GM12872 (cell line): ENCODE results near the gene ZNF581.

Experiments
- TF ChIP-seq, protein P1 (sequence below): IDR thresholded peaks from 3 replicates; pipeline ENCODE4 v1.5.1; 2011; ENCODE audit warnings: low read depth, mild to moderate bottlenecking, low read length, moderate library complexity; ENCODE audit not compliant: insufficient read depth

Gene ZNF581

DNA sequence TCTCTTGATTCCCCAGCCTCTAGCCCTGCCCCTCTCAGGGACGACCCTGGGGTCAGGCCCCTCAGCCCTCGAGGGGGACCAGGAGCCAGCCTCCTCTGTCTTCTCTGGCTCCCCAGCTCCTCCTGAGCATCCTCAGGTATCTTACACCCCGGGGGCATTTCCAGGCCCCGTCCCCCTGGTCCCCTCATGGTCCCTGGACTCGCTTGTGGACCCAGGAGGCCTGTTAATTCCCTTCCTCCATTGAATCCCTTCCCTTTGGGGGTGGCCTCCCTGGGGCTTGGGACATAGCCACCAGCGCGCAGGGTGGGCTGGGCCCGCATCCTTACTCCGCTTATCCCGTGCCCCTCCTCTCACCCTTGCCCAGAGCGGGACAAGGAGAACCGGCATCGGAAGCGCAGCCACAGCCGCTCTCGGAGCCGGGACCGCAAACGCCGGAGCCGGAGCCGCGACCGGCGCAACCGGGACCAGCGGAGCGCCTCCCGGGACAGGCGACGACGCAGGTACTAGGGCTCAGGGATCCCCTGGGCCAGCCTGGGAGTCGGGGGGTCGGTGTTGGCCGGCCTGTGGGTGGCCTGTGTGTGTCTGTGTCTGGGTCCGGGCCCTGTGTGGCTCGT is 15.5 kb downstream of the ZNF581 start:
- TF ChIP-seq, protein P1, sequence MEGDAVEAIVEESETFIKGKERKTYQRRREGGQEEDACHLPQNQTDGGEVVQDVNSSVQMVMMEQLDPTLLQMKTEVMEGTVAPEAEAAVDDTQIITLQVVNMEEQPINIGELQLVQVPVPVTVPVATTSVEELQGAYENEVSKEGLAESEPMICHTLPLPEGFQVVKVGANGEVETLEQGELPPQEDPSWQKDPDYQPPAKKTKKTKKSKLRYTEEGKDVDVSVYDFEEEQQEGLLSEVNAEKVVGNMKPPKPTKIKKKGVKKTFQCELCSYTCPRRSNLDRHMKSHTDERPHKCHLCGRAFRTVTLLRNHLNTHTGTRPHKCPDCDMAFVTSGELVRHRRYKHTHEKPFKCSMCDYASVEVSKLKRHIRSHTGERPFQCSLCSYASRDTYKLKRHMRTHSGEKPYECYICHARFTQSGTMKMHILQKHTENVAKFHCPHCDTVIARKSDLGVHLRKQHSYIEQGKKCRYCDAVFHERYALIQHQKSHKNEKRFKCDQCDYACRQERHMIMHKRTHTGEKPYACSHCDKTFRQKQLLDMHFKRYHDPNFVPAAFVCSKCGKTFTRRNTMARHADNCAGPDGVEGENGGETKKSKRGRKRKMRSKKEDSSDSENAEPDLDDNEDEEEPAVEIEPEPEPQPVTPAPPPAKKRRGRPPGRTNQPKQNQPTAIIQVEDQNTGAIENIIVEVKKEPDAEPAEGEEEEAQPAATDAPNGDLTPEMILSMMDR: no peak

DNA sequence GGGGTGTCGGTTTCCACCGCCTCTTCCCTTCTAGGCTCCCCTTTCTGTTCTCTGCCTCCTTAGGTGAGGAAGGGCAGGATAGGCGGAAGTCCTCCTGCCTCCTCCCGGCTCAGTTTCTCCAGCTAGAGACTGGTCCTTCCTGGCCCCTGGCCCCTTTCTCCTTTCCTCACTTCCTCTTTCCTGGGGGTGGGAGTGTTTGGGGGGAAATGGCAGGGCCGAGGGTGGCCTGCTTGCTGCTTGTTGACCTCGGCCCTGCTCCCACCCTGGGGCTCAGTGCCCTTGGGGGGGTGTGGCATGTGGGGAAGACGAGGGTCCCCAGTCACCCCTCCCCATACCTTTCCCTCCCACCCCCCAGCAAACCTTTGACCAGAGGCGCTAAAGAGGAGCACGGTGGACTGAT is 16.4 kb downstream of the ZNF581 start:
- TF ChIP-seq, protein P1: no peak

DNA sequence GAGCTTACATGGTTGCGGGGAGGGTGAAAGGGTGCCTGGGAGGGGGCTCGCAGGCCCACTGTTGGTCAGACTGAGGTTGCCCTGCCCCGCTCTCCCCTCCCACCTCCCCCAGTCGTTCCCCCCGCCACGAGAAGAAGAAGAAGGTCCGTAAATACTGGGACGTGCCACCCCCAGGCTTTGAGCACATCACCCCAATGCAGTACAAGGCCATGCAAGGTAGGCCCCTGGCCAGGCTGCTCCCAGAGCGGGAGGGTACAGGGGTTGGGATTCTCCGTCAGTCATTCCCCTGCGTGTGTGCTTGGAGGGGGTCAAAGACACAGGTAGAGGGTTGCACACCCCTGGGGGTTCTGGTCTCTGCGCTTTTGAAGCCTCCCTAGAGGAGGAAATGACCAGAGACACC is 17.0 kb downstream of the ZNF581 start:
- TF ChIP-seq, protein P1: no peak

DNA sequence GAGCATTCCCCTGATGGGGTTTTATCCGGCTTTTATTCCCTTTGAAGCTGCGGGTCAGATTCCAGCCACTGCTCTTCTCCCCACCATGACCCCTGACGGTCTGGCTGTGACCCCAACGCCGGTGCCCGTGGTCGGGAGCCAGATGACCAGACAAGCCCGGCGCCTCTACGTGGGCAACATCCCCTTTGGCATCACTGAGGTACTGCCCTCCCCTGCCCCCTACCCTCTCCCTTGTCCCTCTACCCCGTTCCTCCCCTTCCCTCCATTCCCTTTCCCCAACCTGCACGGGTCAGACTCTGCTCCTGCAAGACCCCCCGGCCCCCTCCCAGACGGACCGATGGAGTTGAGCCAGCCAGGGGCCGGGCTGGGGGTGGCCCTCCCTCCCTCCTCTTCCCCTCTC is 17.5 kb downstream of the ZNF581 start:
- TF ChIP-seq, protein P1: no peak

DNA sequence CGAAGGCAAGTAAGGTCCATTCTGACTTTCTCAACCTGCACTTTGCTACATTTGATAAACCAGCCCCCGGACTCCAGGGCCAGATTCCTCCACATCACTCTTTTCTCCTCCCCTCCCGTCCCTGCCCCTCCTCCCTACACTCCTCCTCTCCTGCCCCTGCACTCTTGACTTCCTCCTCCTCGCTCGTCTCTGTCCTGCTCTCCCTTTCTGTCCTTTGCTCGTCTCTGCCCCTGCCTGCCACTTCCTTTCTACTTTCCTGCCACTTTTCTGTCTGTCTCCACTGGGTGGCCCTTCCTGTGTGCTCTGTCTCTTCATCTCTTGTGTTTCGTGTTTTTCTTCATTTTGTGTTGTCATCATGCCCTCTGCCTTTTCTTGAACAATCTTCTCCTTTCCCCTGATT is 18.4 kb downstream of the ZNF581 start:
- TF ChIP-seq, protein P1: no peak

DNA sequence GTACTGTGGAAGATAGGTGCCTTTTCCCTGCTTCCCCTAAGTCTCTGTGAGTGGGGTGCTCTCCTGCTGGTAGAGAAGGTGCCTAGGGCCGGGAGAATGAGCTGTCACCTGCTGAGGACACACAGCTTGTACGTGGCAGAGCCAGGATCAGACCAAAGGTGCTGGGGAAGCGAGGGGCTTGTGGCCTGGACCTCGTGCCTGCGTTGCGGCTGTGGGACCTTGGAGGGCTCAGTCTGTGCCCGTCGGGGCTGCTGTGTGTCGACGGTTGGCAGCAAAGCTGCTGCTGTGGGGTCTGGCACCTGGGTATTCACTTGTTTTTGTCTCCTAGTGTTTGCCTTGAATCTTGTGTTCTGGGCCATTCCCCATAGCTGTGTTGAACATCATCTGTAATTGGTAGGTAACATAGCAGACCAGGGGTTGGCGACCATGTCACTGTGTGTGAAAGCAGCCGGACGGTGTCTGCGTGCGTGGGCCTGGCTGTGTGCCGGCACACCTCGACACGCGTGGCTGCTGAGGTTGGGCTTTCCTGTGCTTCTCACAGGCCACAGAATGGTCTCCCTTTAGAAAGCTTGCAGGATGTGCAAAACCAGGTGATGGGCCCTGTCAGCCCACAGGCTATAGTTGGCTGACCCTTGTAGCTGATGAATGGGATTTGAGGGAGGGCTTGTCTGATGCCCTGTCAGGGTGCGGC is 20.5 kb downstream of the ZNF581 start:
- TF ChIP-seq, protein P1: no peak

DNA sequence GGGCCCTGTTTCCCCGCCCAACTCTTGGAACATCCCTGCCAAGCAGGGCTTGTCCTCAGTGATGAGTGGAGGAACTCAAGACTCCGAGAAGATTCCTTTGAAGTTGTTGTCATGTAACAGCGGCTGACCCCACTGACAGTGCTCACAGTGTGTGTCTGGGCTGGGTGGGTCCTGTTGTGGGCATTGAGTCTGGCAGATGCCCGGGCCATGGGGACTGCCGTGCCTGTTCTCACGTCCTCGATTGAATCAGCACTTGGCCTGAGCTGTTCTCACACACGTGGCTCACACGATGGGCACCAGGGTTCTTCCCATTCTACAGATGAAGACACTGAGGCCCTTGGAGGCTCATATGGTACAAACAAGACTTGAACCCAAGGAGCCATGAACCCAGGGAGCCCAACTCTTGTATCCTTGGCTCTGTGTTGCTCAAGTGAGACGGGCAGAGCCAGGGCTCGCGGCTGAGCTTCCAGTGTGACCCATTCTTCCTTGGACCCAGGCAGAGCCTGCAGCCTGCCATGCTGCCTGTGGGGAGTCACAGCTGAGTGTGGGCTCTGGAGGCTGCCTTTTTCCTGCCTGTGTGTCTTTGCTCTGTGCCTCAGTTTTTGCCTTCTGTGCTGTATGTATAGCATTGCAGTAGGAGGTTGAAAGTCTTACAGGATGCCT is 23.0 kb downstream of the ZNF581 start:
- TF ChIP-seq, protein P1: no peak
